ENCODE data around the gene VMAC. TPM values are rescaled to one million over a fixed set of nuclear protein-coding genes. Genes with fewer than 3 reads are reported as not detected.

The VMAC gene, protein sequence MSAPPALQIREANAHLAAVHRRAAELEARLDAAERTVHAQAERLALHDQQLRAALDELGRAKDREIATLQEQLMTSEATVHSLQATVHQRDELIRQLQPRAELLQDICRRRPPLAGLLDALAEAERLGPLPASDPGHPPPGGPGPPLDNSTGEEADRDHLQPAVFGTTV
- total RNA-seq = 3.5 and 3.7 TPM in 2 replicates

DNA sequence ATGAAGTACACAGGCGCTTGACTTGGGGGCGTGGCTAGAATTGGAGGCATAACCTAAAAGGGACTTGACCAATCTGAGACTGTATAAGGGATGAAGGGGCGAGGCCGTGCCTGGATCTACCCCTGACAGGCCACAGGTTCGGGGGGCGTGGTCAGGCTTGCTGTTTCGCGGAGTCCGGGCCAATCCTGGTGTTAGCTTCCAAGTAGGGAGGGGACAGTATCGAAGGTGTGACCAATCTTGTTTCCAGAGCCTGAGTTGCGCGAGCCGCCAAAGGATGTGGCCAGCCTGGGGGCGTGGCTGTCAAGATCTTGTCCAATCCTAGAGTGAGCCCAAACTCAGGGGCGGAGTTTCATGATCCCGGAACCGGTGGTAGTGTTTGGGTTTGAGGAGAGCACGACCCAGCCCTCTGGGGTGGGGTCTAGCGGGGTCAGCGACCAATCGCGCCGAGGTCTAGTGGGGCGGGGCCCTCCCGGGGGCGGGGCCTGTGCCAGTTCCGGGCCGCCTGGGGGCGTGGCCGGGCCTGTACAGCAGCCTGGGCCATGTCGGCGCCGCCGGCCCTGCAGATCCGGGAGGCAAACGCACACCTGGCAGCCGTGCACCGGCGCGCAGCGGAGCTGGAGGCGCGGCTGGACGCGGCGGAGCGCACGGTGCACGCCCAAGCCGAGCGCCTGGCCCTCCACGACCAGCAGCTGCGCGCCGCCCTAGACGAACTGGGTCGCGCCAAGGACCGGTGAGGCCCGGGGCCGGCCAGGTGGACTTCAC lies at the start of gene VMAC:
TSS of gene VMAC (plus strand) at position 521 of the 762 bp plus-strand sequence. CDS start at position 540, 19 bp downstream.

DNA sequence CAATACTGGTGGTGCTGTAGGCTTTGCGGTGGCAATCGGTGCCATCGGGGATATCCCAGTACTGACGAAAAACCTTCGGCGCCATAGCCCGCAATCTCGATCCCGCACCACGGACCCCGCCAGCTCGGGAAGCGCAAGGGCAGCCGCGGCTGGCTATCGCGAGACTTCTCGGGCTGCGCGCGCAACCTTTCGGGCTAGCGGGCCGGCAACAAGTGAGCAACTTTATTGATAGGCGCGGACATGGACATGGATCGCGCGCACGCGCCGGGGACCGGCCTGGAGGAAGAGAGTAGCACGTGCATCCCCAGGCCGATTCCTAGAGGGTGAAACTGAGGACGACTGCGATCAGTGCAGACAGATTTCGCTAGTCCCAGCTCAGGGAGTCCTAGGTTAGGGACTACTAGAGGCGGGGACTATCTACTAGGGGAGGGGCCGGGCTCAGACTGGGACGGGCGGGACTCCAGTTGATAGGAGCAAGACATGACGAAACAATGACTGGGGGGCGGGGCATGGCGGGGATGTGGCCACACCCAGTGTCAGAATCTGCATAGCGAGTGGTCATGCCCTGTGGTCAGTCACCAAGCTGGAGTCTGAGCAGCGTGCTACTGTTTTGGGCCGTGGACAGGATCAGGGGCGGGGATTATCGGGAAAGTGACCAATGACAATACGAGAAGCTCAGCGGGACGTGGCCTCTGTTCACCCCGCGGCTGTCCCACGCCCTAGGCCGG lies 884 bp upstream of the VMAC start, which contains the start of gene NDUFA11:
TSS of gene NDUFA11 (minus strand) at position 167 of the 728 bp plus-strand sequence. CDS start at position 85, 82 bp downstream.

DNA sequence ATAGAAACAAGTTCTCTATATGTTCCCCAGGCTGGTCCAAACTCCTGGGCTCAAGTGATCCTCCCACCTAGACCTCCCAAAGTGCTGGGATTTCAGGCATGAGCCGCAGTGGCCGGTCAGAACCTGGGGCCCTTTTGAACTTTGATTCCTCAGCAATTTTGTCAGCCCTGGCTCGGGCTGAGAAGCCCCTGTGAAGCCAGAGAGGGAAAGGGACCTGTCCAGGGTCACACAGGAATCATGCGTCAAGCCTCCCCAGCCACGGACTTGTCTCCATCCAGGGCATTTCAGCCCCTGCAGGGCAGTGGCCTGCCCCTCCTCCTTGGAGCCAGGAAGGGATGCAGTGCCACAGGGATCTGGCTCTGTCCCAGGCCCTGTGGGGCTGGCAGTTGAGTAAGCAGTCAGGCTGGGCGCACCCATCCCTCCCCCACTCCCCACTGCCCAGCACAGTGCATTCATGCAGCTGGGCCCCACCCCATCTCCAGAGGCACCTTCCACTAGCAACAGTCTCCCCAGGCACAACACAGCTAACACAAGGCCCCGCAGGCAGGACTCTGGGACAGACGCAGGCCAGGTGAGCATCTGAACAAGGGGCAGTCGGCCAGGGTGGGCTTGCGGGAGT lies 9.2 kb downstream of the VMAC start, which contains the start of gene CAPS:
TSS of gene CAPS (plus strand) at position 516 of the 619 bp plus-strand sequence. CDS start 153 bp downstream, outside the sequence.

Other genes with a start within 250 kb of the VMAC start
- 18.9 and 19.5 TPM in 2 replicates for gene MICOS13, start 224.4 kb upstream of the VMAC start, total RNA-seq
- 3.2 and 3.5 TPM in 2 replicates for gene HSD11B1L, start 223.8 kb upstream of the VMAC start, total RNA-seq
- gene RPL36, start 214.6 kb upstream of the VMAC start, total RNA-seq = 229 and 241 TPM in 2 replicates
- 91.6 and 92.0 TPM in 2 replicates for gene LONP1, start 184.7 kb upstream of the VMAC start, total RNA-seq
- not detected in 2 replicates for gene CATSPERD, start 184.2 kb upstream of the VMAC start, total RNA-seq
- gene PRR22, start 120.1 kb upstream of the VMAC start, total RNA-seq = 0.40 and 0.65 TPM in 2 replicates
- 20.0 and 28.7 TPM in 2 replicates for gene DUS3L, start 113.7 kb upstream of the VMAC start, total RNA-seq
- not detected in 2 replicates for gene NRTN, start 99.8 kb upstream of the VMAC start, total RNA-seq
- gene FUT6, start 65.2 kb upstream of the VMAC start, total RNA-seq = not detected in 2 replicates
- gene FUT3, start 53.4 kb upstream of the VMAC start, total RNA-seq = not detected in 2 replicates
- gene FUT5, start 34.3 kb upstream of the VMAC start, total RNA-seq = not detected in 2 replicates
- 187 and 188 TPM in 2 replicates for gene NDUFA11, start 1.1 kb upstream of the VMAC start, total RNA-seq
- gene CAPS, start 9.4 kb downstream of the VMAC start, total RNA-seq = 1.4 and 1.6 TPM in 2 replicates
- 57.6 and 70.7 TPM in 2 replicates for gene RANBP3, start 73.3 kb downstream of the VMAC start, total RNA-seq
- gene RFX2, start 205.6 kb downstream of the VMAC start, total RNA-seq = 6.3 and 6.4 TPM in 2 replicates
- not detected in 2 replicates for gene ACSBG2, start 230.8 kb downstream of the VMAC start, total RNA-seq

Data from thoracic aorta endothelial cell (primary cell).